Esophagus squamous epithelium (tissue), 4 donors: Measurements from ENCODE around the gene RBM39.
"Not testable (repeated sequence)": the region's sequence is repeated elsewhere in the genome, so short reads cannot be mapped to it uniquely, and the experiment has no call there.

ENCODE experiments used
- POLR2A ChIP-seq, 4 donors: fragments of 450-650 bp; IDR thresholded peaks; one replicate each; pipeline ENCODE4 v1.6.1; 2017; ENCODE audit warnings: antibody characterized with exemption in 4 of 4, mild to moderate bottlenecking in 4 of 4, moderate library complexity in 3 of 4
- TF ChIP-seq, protein P1 (sequence below), 6 experiments: fragments of 450-650 bp in 4 of 6; fragments of 200-600 bp in 2 of 6; sonication (generic) in 2 of 6; IDR thresholded peaks; one replicate each; pipeline ENCODE4 v1.5.1; 2016 to 2019; ENCODE audit warnings: antibody characterized with exemption in 6 of 6, mild to moderate bottlenecking in 4 of 6, moderate library complexity in 4 of 6

DNA sequence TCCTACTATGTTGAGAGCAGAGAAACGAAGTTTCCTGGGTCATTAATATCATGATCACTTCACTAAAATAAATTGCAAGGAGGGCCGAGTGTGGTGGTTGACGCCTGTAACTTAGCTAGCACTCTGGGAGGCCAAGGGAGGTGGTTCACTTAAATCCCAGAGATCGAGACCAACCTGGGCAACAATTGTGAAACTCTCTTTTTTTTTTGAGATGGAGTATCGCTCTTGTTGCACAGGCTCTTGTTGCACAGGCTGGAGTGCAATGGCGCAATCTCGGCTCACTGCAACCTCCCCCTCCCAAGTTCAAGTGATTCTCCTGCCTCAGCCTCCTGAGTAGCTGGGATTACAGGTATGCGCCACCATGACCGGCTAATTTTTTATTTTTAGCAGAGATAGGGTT is 28.9 kb downstream of the RBM39 start:
- TF ChIP-seq, protein P1, sequence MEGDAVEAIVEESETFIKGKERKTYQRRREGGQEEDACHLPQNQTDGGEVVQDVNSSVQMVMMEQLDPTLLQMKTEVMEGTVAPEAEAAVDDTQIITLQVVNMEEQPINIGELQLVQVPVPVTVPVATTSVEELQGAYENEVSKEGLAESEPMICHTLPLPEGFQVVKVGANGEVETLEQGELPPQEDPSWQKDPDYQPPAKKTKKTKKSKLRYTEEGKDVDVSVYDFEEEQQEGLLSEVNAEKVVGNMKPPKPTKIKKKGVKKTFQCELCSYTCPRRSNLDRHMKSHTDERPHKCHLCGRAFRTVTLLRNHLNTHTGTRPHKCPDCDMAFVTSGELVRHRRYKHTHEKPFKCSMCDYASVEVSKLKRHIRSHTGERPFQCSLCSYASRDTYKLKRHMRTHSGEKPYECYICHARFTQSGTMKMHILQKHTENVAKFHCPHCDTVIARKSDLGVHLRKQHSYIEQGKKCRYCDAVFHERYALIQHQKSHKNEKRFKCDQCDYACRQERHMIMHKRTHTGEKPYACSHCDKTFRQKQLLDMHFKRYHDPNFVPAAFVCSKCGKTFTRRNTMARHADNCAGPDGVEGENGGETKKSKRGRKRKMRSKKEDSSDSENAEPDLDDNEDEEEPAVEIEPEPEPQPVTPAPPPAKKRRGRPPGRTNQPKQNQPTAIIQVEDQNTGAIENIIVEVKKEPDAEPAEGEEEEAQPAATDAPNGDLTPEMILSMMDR (IDR thresholded peaks at IDR 0.05) = not testable (repeated sequence)
- not testable (repeated sequence) for TF ChIP-seq POLR2A (IDR thresholded peaks at IDR 0.05)
